IPS-11a (cell line): ENCODE measurements around the gene PLAA.
"Not testable (repeated sequence)": the region's sequence is repeated elsewhere in the genome, so short reads cannot be mapped to it uniquely, and the experiment has no call there.

Source experiments
- H3K4me3 ChIP-seq: one replicate; pipeline ENCODE4 v1.5.1; 2013; ENCODE audit warnings: low read depth, low read length, control low read depth

The PLAA gene

DNA sequence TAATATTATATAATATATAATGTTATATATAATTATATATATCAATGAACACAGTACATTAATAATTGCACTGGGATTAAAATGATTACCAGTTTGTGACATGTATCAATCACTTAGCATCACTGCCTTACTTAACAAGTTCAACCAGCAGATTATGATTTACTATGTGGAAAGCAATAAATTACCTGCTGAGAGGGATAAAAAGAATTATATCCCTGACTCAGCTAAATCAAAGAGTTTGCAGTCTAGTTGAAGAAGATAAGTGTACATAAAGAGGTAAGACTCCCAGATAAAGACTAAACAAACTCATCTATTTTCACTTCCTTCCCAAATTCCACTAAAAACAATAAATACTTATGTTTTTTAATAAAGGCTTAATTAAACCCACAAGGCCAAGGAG is 11.2 kb downstream of the PLAA start:
- H3K4me3 ChIP-seq = no peak overlapping the region

DNA sequence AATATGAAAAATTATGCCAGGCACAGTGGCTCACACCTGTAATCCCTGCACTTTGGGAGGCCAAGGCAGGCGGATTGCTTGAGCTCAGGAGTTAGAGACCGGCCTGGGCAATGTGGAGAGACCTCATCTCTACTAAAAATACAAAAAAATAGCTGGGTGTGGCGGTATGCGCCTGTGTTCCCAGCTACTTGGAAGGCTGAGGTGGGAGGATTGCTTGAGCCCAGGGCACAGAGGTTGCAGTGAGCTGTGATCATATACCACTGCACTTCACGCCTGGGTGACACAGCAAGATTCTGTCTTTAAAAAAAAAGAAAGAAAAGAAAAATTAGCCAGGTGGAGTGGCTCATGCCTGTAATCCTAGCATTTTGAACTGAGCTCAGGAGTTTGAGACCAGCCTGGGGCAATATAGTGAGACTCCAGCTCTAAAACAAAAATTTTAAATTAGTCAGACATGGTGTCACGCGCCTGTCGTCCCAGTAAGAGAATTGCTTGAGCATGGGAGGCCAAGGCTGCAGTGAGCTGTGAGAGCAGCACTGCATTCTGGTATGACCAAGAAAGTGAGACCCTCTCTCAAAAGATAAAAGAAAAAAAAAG is 18.0 kb downstream of the PLAA start:
- no peak overlapping the region for H3K4me3 ChIP-seq

DNA sequence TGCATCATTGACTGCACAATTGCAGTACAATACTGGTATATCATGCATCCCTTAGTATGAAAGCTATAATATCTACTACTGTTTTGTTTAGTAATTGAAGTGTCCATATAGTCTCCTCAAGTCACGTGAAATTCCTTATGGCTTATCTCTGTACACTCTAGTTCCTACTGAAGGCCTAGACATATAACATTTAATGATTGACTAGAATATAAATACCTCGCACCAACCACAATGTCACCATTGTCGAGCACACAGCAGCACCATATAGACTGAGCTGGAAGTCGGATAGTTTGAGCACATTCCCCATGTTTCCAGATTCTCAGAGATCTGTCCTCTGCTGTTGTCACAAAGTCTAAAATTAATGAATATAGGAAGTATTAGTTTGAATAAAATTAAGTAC is 21.4 kb downstream of the PLAA start:
- H3K4me3 ChIP-seq = no peak overlapping the region

DNA sequence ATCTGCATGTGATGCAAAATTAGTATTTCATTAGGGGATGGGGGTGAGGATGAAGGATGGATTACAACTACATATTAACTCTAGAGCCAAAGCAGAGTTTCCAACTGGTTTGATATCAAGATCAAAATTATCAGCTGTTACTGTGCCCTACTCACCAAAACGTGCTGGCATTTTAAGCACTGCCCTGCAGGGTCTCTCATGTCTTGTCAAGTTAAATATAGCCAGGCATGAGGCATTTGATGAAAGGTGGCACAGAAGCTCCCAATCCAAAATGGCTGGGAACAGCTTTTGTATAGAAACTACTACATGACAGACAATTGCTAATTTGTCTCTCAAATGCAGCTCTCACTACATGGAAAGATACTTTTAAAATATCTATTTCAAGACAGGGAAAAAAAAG is 27.3 kb downstream of the PLAA start:
- no peak overlapping the region for H3K4me3 ChIP-seq

DNA sequence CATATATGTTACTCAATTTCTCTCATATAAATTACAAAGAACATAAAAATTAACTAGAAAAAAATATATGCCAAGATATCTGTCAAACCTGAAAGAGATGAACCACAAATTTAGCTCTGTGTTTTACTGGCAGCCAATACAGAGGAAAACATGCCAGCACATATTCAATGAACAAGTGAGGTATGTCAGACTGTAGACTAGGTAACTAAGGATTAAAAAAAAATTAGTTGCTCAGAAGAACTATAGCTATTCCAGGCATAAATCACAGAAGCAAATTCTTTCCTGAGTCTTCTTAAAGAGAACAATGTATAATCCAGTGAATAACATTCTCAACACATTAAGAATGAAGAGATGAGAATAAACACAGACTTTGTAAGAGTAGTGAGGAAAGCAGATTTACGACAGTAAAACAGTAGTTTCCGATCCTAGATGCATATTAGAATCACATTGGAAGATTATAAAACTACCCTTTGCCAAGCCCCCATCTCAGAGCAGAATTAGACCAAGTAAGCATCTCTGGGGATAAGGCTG is 33.8 kb downstream of the PLAA start:
- no peak overlapping the region for H3K4me3 ChIP-seq

DNA sequence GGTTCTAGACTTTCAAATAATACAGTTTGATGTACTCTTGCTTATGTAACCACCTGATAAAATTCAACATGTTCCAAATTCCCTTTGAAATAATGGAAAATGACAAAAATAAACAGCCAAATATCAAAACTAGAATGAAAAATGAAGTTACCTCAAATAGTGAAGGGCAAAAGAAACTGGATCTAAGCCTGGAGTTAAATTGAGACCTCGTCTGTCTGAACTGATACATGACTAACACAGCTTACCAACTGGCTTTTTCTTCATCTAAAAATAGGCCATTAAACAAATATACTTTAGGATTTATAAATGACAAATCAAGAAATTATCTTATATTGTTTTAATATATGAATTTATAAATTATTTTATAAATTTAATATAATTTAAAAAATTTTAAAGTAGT is 42.4 kb downstream of the PLAA start:
- no peak overlapping the region for H3K4me3 ChIP-seq

DNA sequence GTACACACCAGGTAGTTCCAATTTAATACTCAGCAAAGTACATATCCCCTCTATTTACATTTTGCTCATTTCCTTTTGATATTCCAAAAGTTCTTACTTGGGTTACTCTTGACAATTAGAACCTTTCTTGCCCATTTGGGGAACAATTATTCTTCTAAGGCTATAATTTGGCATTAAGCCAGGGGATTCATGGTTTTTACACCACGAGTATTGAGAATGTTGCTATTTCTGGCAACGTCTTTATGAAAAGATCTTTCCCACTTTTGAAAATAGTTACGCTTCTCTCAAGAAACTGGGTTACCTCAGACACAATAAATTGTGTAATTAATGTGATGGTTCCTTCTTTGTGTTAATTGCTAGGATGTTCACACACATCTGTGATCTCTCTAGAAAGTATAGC is 43.0 kb downstream of the PLAA start:
- no peak overlapping the region for H3K4me3 ChIP-seq

DNA sequence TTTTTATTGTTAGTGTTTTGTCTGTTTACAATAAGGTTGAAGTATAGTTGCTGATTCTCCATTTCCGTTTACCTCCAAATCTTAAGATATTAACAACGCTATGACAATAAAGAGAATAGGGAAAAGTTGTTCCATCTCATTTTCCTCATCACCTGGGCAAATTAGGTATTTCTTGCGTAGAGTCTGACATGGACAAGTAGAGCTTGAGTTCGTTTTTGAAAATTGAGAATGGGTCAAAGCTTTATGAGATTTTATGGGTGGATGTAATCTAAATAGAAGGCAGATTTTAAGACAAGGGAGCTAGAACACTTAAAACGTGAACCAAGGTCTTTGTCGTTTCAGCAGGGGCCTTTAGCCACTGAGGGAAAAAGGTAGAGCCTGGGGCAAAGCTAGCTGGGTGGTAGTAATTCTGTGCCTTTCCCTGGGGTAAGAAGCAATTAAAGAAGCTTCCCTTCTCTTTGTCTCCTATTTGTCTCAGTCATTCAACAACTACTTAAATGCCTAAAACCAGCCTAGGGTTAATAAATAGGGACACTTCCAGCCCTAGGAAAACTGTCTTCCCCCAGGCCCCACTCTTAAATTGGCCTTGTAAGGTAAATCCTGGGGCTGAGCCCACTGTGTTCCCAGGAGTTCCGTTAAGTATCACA is 53.9 kb downstream of the PLAA start:
- H3K4me3 ChIP-seq = peak overlapping the region; percentile 98

DNA sequence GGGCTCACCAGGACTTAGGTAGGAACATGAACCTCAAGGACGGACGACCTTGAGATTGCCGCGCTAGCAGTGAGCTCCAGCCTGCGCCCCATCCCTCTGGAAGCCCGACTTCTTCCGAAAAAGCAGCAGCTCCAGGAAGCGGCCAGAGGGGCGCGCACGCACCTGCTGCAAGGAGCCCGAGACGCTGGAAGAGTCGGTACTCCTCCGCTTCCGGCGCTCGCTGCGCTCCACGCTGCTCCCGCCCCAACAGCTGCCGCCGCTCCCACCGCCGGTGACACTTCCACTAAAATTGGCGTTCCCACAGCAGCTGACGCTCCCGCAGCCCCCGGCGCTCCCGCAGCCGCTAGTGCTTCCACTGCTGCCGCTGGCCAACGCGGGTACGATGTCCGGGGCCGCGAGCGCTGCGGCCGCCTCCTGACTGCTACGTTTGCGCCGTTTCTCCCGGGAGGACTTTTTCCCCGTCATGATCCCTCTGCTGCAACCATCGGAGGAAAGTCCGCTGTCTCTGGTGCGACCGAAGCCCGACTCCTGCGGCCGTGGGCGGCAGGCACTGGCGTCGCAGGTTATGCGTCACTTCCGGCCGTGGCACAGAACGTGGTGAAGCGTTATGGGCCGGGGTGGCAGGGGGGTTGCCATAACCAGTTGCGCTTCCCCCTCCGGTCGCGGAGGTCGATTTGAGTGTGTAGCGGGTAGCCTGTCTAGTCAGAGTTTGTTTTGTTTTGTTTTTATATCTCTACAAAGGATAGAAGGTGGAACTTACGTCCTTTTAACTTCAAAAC is 54.6 kb downstream of the PLAA start, which contains the start of gene CAAP1:
Gene CAAP1, minus strand, starts transcription at position 552 of the 779 bp plus-strand sequence. Its CDS starts 87 bp downstream, at position 465.
- peak within 1 kb of the TSS; percentile 98 for H3K4me3 ChIP-seq

DNA sequence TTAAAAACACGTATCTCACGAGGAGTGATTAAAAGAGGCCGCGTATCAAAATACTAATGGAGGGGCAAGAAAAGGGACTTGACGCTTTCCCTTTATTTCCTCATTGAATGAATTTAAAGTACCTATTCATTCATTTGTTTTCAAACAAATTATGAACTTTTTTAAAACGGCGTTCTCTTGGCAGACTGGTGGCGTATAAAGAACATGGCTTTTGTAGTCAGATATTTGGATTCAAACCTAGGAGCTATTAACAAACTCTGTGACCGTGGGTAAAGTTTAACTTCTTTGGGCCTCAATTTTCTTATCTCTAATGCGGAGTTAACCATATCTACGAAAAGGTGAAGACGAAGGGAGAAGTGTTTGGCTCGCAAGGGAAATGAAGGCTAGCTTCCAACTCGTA is 55.3 kb downstream of the PLAA start:
- peak overlapping the region; percentile 98 for H3K4me3 ChIP-seq

DNA sequence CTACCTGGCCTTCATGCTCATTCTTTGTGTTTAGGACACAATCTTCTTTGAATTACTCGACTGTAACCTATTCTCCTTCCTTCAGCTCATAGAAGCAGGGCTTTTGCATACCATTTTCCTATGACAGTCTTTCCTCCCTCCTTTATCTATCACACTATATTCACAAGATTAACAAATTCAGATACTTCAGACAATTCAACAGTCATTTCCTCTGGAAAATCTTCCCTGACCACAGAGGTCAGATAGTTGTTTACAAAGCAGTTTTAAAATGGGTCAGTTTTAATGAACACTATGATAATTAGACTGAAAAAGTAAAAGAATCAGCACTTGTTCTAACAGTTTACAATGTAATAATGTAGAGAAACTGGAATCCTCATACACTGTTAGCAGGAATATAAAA is 58.8 kb downstream of the PLAA start:
- no peak overlapping the region for H3K4me3 ChIP-seq

DNA sequence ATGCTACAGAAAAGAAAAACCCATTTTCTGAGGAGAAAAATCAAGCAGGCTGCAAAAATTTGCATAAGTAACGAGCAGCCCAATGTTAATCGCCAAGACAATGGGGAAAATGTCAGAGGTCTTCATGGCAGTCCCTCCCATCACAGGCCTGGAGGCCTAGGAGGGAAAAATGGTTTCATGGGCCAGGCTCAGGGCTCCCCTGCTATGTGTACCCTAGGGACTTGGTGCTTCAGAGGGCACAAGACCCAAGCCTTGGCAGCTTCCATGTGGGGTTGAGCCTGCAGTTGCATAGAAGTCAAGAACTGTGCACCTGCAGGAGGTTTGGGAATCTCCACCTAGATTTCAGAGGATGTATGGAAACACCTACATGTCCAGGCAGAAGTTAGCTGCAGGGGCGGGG is 64.9 kb downstream of the PLAA start:
- H3K4me3 ChIP-seq = no peak overlapping the region

DNA sequence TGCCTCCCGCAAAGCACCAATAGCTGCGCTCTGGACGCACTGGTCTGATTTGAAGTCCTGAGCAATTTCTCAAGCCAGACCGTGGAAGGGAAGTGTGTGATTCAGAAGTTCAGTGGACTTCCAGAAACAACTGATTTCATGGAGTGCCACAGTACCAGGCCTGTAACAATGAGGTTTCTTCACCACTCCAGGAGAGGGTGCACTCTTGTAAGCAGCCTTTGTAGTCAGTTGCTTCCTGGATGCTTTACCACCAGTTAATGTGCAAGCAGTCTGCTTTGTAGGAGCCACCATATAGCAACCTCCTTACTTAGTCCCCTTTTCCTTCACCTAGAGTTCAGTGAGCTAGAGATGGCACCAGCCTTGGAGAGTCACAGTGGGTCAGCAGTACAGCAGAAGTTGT is 66.8 kb downstream of the PLAA start:
- H3K4me3 ChIP-seq = no peak overlapping the region

DNA sequence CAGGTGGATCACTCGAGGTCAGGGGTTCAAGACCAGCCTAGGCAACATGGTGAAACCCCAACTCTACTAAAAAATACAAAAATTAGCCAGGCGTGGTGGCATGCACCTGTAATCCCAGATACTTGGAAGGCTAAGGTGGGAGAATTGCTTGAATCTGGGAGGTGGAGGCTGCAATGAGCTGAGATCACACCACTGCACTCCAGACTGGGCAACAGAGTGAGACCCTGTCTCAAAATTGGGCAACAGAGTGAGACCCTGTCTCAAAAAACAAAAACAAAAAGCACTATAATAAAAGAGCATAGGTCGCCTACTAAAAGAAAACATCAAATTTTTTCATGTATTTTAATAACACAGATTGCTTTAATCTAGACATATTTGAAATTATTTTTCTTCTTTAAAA is 71.9 kb downstream of the PLAA start:
- H3K4me3 ChIP-seq = not testable (repeated sequence)

DNA sequence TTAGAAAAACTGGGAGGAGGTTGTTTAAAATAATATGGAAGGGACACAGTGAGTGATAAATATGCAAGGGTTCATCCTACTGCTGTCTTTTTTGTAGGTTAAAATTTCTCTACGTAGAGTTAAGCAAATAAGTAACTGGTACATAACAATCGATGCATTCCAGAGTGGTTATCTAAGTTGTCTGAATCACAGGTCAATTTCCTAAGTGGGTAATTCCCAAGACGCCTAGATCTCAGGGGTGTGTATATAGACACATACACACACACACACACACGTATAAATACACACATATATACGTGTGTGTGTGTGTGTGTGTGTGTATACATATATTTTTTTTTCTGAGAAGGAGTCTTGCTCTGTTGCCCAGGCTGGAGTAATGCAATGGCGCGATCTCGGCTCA is 76.8 kb downstream of the PLAA start:
- no peak overlapping the region for H3K4me3 ChIP-seq

DNA sequence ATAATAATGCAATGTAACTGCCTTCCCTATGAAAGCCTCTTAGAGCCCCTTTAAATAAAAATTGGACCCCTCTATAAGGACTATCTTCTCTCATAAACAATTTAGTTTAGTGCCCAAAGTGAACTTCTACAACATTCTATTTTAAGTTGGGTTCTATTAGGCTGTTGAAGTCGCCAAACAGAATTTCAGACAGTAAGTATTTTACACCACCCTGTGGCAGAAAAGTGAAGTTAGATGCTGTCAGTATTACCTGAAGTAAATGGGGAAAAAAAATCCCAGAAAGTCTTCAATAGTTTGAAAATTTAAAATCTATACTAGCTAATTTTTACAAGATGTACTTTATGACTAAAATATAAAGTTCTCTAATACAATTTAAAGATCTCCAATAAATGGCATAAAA is 84.0 kb downstream of the PLAA start:
- no peak overlapping the region for H3K4me3 ChIP-seq

DNA sequence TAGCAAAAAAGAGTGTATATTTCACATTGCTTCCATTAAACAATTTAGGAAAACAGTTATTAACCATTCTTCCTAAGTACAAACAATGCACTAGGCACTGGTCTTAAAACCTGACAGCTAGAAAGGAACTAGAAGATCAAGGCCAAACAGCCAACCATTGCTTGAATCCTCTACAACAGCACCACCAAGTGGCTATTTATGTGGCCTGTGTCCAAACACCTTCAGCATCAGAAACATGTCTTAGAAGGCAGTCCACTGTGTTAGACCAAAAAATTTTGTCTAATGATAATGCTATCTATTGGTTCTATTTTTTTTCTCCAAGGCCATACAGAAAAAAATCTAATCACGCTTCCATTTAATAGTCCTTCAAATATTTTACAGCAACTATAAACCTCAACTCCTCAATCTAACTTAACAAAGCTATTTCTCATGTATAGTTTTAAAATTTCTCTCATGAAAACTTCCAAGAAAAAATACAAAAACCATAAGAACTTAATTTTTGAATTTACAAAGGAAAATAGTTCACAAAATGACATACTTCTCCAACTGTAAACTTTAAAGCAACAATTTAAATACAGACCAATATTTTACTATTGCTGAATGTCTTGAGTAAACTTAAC is 90.5 kb downstream of the PLAA start:
- no peak overlapping the region for H3K4me3 ChIP-seq
